SIG-M5 (cell line): ENCODE results near the gene STAT6.

Source experiments
- DNase-seq: peaks from one replicate; lab custom pipeline; 2025; lab: John Stamatoyannopoulos, UW

The STAT6 gene

GRCh38 chr12:57101892-57102695 is 9.1 kb downstream of the STAT6 start:
- DNase-seq, result no peak

GRCh38 chr12:57099766-57100165 is 11.4 kb downstream of the STAT6 start:
- no peak for DNase-seq

- no peak for DNase-seq
Measured at GRCh38 chr12:57099047-57099714, 12.0 kb downstream of the STAT6 start.

GRCh38 chr12:57098546-57098945 is 12.6 kb downstream of the STAT6 start:
- DNase-seq, result no peak

GRCh38 chr12:57097554-57097835 is 13.7 kb downstream of the STAT6 start:
- no peak for DNase-seq

- no peak for DNase-seq
Measured at GRCh38 chr12:57096748-57097553, 14.2 kb downstream of the STAT6 start.

- DNase-seq, result no peak
Measured at GRCh38 chr12:57096099-57096572, 15.0 kb downstream of the STAT6 start.

GRCh38 chr12:57095440-57095839 is 15.7 kb downstream of the STAT6 start:
- DNase-seq, result no peak

- DNase-seq, result no peak
Measured at GRCh38 chr12:57094208-57095160, 16.7 kb downstream of the STAT6 start.

GRCh38 chr12:57093415-57094207 is 17.6 kb downstream of the STAT6 start:
- DNase-seq, result no peak

GRCh38 chr12:57092876-57093414 is 18.2 kb downstream of the STAT6 start:
- DNase-seq, result no peak

- DNase-seq, result no peak
Measured at GRCh38 chr12:57092529-57092862, 18.7 kb downstream of the STAT6 start.

GRCh38 chr12:57091638-57092528 is 19.3 kb downstream of the STAT6 start:
- DNase-seq, result no peak

GRCh38 chr12:57090924-57091637 is 20.1 kb downstream of the STAT6 start:
- no peak for DNase-seq

- no peak for DNase-seq
Measured at GRCh38 chr12:57090490-57090889, 20.7 kb downstream of the STAT6 start.

- no peak for DNase-seq
Measured at GRCh38 chr12:57089271-57090245, 21.6 kb downstream of the STAT6 start.

- peak; percentile 87 for DNase-seq
Measured at GRCh38 chr12:57088354-57089270, 22.6 kb downstream of the STAT6 start, which contains the start of gene NAB2. Gene NAB2, plus strand, starts transcription at chr12:57089114. Its CDS starts 158 bp downstream, at chr12:57089272.
